Activated CD4-positive, alpha-beta memory T cell treated with anti-CD3 and anti-CD28 coated beads for 36 hours (primary cell): ENCODE data around the gene SEL1L3. TPM values are rescaled to one million over a fixed set of nuclear protein-coding genes. Genes with fewer than 3 reads are reported as not detected.

ENCODE experiments used
- CTCF ChIA-PET: fragments of 350-600 bp; sonication (Branson Sonifier 250); formaldehyde crosslinking; loops from one replicate; lab custom pipeline; 2021; ENCODE audit warnings: antibody characterized with exemption, inconsistent platforms; lab: Charles Lee
- POLR2A ChIA-PET: fragments of 350-600 bp; sonication (Branson Sonifier 250); formaldehyde crosslinking; loops from one replicate; lab custom pipeline; 2021; ENCODE audit warnings: antibody characterized with exemption; lab: Charles Lee
- DNase-seq: peaks from one replicate; pipeline ENCODE4 v3.0.0-alpha.2; 2020
- H3K27ac Mint-ChIP-seq: one replicate; pipeline ENCODE4 v1.8.0; 2021; ENCODE audit warnings: mixed read lengths
- H3K27me3 Mint-ChIP-seq: one replicate; pipeline ENCODE4 v1.8.0; 2021; ENCODE audit warnings: mixed read lengths
- H3K36me3 Mint-ChIP-seq: one replicate; pipeline ENCODE4 v1.8.0; 2021; ENCODE audit warnings: mixed read lengths
- H3K4me1 Mint-ChIP-seq: one replicate; pipeline ENCODE4 v1.8.0; 2021; ENCODE audit warnings: low read depth, mixed read lengths
- H3K4me3 Mint-ChIP-seq: one replicate; pipeline ENCODE4 v1.8.0; 2021; ENCODE audit warnings: mild to moderate bottlenecking, mixed read lengths
- H3K9me3 Mint-ChIP-seq: one replicate; pipeline ENCODE4 v1.8.0; 2021; ENCODE audit warnings: mixed read lengths
- intact Hi-C: fragments of 100-400 bp; cut with micrococcal nuclease; formaldehyde crosslinking; loops from one replicate; pipeline ENCODE4 v1.15.1; 2023
- total RNA-seq, 2 experiments: library from RNA; stranded (reverse); gene quantifications; one replicate each; pipeline ENCODE4 v1.2.3, GENCODE V29; 2021

The SEL1L3 gene
- total RNA-seq, 2 experiments from 2014 or later: 67.1 to 67.7 TPM

DNA sequence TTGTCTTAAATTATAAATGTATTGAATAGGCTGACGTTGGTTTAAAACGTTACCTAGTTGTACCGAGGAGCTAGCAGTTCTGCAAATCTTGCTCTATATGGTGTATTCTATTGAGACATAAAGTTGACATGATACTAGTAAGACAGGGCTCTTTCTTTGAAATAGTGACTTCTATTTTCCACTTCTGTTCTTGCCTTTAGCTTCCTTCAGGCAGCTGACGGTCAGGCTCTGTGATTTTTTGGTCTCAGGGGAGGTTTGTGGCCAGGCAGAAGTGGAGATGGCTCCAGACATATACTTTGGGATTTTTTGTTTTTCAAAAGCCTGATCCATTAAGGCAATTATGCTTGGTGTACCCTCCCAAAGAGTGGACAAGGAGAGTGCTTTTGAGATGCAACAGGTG is 111.9 kb downstream of the SEL1L3 start:
- POLR2A ChIA-PET: no interaction called here
- intact Hi-C loops: no loop called here
- H3K27me3 Mint-ChIP-seq: no peaks in the 10 kb centered on the region
- H3K36me3 Mint-ChIP-seq: peaks cover 33% of the 10 kb centered on the region
- no peaks in the 10 kb centered on the region for H3K9me3 Mint-ChIP-seq
- CTCF ChIA-PET: no interaction called here
- no peak for DNase-seq
- H3K4me3 Mint-ChIP-seq: no peak overlapping the region
- no peak overlapping the region for H3K27ac Mint-ChIP-seq
- no peaks in the 10 kb centered on the region for H3K4me1 Mint-ChIP-seq

GRCh38 chr4:25749150-25749794 is 113.5 kb downstream of the SEL1L3 start:
- intact Hi-C loops: no loop called here
- peaks cover 31% of the 10 kb centered on the region for H3K36me3 Mint-ChIP-seq
- ChIA-PET CTCF (no interaction called here), POLR2A (no interaction called here)
- no peaks in the 10 kb centered on the region for H3K27me3 Mint-ChIP-seq
- H3K4me1 Mint-ChIP-seq: no peaks in the 10 kb centered on the region
- H3K4me3 Mint-ChIP-seq: no peak overlapping the region
- no peak for DNase-seq
- no peak overlapping the region for H3K27ac Mint-ChIP-seq
- H3K9me3 Mint-ChIP-seq: no peaks in the 10 kb centered on the region

GRCh38 chr4:25743971-25744370 is 118.8 kb downstream of the SEL1L3 start:
- intact Hi-C loops: no loop called here
- no peaks in the 10 kb centered on the region for H3K9me3 Mint-ChIP-seq
- H3K4me1 Mint-ChIP-seq: no peaks in the 10 kb centered on the region
- no peaks in the 10 kb centered on the region for H3K27me3 Mint-ChIP-seq
- H3K4me3 Mint-ChIP-seq: no peak overlapping the region
- POLR2A ChIA-PET: no interaction called here
- CTCF ChIA-PET: no interaction called here
- DNase-seq: no peak
- H3K27ac Mint-ChIP-seq: no peak overlapping the region
- H3K36me3 Mint-ChIP-seq: peaks cover 19% of the 10 kb centered on the region

DNA sequence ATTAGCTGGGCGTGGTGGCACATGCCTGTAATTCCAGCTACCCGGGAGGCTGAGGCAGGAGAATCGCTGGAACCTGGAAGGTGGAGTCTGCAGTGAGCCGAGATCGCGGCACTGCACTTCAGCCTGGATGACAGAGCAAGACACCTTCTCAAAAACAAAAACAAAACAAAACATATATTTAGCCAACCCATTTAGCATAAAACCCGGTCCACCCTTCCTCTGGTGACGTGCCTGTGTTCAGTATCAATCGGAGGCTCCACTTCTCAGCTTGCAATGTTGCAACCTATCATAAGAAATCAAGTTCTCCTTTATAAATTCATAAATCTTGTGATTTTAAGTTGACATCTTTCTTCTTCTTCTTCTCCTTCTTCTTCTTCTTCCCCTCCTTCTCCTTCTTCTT is 133.2 kb downstream of the SEL1L3 start:
- no peak for DNase-seq
- Mint-ChIP-seq H3K27me3 (no peaks in the 10 kb centered on the region), H3K9me3 (no peaks in the 10 kb centered on the region), H3K4me3 (no peak overlapping the region), H3K27ac (no peak overlapping the region), H3K36me3 (no peaks in the 10 kb centered on the region), H3K4me1 (no peaks in the 10 kb centered on the region)
- POLR2A ChIA-PET: no interaction called here
- CTCF ChIA-PET: no interaction called here
- intact Hi-C loops: no loop called here

DNA sequence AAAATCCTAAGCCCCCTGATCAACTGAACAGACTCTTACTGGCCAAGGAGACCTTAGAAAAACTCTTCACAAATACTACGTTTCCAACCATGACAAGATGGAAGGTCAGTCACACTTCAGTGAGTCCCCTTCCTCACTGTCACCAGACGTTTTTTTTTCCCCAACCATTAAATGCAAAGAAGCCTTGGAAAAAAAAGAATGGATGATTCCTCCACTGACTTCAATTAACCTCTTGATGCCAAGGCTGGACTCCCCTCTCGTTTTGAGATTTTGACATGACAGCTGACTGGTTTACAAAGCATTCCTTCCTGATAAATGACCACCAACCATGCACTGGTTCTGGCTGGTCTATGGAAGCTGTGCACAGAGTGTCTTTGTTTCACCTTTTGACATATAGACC is 133.9 kb downstream of the SEL1L3 start:
- H3K4me1 Mint-ChIP-seq: no peaks in the 10 kb centered on the region
- H3K36me3 Mint-ChIP-seq: no peaks in the 10 kb centered on the region
- H3K4me3 Mint-ChIP-seq: no peak overlapping the region
- no peaks in the 10 kb centered on the region for H3K27me3 Mint-ChIP-seq
- intact Hi-C loops: no loop called here
- ChIA-PET CTCF (no interaction called here), POLR2A (no interaction called here)
- H3K27ac Mint-ChIP-seq: no peak overlapping the region
- no peak for DNase-seq
- H3K9me3 Mint-ChIP-seq: no peaks in the 10 kb centered on the region

DNA sequence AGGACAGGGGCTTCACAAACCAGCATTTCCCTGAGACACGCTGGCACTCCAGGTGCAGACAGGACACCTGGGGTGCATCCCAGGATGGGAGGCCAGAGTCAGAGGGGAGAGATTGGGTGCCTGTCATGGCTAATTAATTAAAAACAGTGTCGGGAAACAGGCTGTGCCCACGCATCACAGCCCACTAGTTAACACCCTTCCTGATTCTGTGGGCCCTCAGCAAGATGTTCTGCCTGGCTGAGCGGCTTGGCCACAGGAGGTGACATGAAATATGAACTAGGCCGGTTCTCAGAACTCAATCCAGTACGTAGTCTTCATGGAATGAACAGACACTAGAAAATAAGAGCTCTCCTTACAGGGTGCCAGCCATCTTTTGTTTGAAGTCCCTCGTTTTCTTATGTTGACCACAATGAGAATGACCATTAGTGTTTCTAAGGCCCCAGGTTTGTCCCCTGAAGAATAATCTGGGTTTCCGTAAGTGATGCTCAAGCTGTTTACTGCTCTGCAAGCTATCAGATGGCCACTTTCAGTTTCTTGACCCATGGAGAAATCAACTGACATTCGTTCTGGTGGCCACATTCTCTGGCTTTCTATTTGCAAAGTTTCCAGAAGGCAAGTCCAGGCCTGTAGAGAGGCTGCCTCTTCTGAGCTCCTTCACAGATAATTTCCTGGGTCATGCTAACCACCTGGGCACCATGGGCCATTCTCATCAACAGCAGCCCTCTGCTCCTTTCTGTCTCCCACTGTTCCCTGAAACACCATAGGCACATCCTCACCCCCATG is 134.9 kb downstream of the SEL1L3 start:
- intact Hi-C loops: no loop called here
- H3K27me3 Mint-ChIP-seq: no peaks in the 10 kb centered on the region
- H3K27ac Mint-ChIP-seq: no peak overlapping the region
- no peaks in the 10 kb centered on the region for H3K36me3 Mint-ChIP-seq
- no peak overlapping the region for H3K4me3 Mint-ChIP-seq
- H3K9me3 Mint-ChIP-seq: no peaks in the 10 kb centered on the region
- H3K4me1 Mint-ChIP-seq: no peaks in the 10 kb centered on the region
- POLR2A ChIA-PET: no interaction called here
- CTCF ChIA-PET: no interaction called here
- DNase-seq: no peak

GRCh38 chr4:25725870-25726269 is 136.9 kb downstream of the SEL1L3 start:
- intact Hi-C loops: no loop called here
- H3K36me3 Mint-ChIP-seq: no peaks in the 10 kb centered on the region
- H3K27me3 Mint-ChIP-seq: no peaks in the 10 kb centered on the region
- no peaks in the 10 kb centered on the region for H3K9me3 Mint-ChIP-seq
- H3K27ac Mint-ChIP-seq: no peak overlapping the region
- no peaks in the 10 kb centered on the region for H3K4me1 Mint-ChIP-seq
- CTCF ChIA-PET: no interaction called here
- no peak overlapping the region for H3K4me3 Mint-ChIP-seq
- POLR2A ChIA-PET: no interaction called here
- DNase-seq: no peak

GRCh38 chr4:25723409-25723808 is 139.4 kb downstream of the SEL1L3 start:
- Mint-ChIP-seq H3K27me3 (no peaks in the 10 kb centered on the region), H3K4me1 (no peaks in the 10 kb centered on the region), H3K4me3 (no peak overlapping the region), H3K36me3 (no peaks in the 10 kb centered on the region), H3K9me3 (no peaks in the 10 kb centered on the region), H3K27ac (no peak overlapping the region)
- DNase-seq: no peak
- intact Hi-C loops: no loop called here
- ChIA-PET POLR2A (no interaction called here), CTCF (no interaction called here)

DNA sequence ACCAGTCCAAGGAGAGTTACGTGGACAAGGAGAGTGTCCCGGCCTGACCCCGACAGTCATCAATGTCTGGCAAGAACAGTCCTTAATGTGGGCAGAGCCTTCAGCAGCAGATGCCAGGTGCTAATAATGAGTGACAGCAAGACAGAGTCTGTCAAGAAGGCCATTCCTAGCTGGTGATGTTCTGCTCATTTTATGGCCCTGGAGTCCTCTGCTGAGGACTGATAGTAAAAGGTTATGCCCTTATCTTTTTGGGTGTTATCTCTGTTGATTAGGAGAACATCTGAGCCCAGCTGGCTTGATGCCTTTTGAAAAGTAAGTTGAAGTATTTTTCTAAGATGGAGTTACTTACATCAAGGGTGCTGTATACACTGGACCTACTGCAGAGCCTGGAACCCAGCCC is 139.8 kb downstream of the SEL1L3 start:
- CTCF ChIA-PET: no interaction called here
- POLR2A ChIA-PET: no interaction called here
- Mint-ChIP-seq H3K4me1 (no peaks in the 10 kb centered on the region), H3K9me3 (no peaks in the 10 kb centered on the region), H3K36me3 (no peaks in the 10 kb centered on the region), H3K27ac (no peak overlapping the region), H3K4me3 (no peak overlapping the region), H3K27me3 (no peaks in the 10 kb centered on the region)
- intact Hi-C loops: no loop called here
- DNase-seq: no peak

- no peak overlapping the region for H3K4me3 Mint-ChIP-seq
- intact Hi-C loops: no loop called here
- H3K27me3 Mint-ChIP-seq: no peaks in the 10 kb centered on the region
- H3K9me3 Mint-ChIP-seq: peaks cover 2% of the 10 kb centered on the region
- ChIA-PET POLR2A (no interaction called here), CTCF (no interaction called here)
- DNase-seq: no peak
- no peaks in the 10 kb centered on the region for H3K4me1 Mint-ChIP-seq
- H3K36me3 Mint-ChIP-seq: no peaks in the 10 kb centered on the region
- no peak overlapping the region for H3K27ac Mint-ChIP-seq
Measured at GRCh38 chr4:25713812-25714211, 149.0 kb downstream of the SEL1L3 start.

DNA sequence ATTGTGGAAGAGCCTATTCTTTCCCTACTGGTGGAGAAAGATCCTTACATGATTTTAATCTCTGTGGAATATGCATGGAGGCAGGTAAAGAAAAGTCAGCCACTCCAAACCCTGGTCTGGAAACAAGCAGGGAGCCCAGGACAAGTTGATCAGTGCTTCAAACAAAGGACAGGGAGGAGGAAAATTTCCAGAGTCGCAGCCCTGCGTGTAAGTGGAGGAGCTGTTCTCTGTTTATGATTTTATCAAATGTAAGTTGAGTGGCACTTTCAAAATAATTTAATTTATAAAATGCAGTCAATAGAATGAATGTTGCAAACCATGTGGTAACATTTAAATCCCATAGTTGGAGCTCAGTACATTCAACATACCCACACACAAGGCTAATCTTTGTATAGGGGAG is 150.2 kb downstream of the SEL1L3 start:
- POLR2A ChIA-PET: interaction anchor here (0.6 kb wide), 1 partner anchor 176 kb away, joined by 3 read pairs; no protein-coding TSS in a partner anchor
- no peak overlapping the region for H3K4me3 Mint-ChIP-seq
- CTCF ChIA-PET: no interaction called here

DNA sequence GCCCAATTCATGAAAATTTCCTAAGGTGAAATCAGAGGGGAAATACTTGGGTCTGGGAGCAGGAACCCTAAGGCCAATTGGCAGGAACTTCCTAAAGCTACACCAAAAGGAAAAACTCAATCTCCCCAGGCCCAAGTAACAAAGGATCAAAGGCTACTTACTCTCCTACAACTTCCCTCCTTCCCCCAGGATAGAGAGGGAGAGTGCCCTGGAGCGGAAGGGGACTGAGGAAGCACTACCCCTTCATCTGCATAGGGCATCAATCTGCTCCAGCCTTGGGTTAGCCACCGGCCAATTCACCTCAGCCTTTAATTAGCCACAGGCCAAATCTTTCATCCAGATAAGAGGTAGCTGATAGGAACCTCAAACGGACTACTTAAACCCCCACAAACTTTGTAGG is 152.2 kb downstream of the SEL1L3 start:
- H3K27ac Mint-ChIP-seq: no peak overlapping the region
- H3K9me3 Mint-ChIP-seq: peaks cover 2% of the 10 kb centered on the region
- no peaks in the 10 kb centered on the region for H3K27me3 Mint-ChIP-seq
- POLR2A ChIA-PET: no interaction called here
- no peaks in the 10 kb centered on the region for H3K36me3 Mint-ChIP-seq
- CTCF ChIA-PET: no interaction called here
- intact Hi-C loops: no loop called here
- DNase-seq: no peak
- no peak overlapping the region for H3K4me3 Mint-ChIP-seq
- H3K4me1 Mint-ChIP-seq: no peaks in the 10 kb centered on the region

More for the DNA sequence above, 150.2 kb downstream of the SEL1L3 start:
- H3K9me3 Mint-ChIP-seq: peaks cover 2% of the 10 kb centered on the region
- H3K27ac Mint-ChIP-seq: no peak overlapping the region
- intact Hi-C loops: no loop called here
- H3K4me1 Mint-ChIP-seq: no peaks in the 10 kb centered on the region
- no peak for DNase-seq
- H3K27me3 Mint-ChIP-seq: no peaks in the 10 kb centered on the region
- H3K36me3 Mint-ChIP-seq: no peaks in the 10 kb centered on the region

DNA sequence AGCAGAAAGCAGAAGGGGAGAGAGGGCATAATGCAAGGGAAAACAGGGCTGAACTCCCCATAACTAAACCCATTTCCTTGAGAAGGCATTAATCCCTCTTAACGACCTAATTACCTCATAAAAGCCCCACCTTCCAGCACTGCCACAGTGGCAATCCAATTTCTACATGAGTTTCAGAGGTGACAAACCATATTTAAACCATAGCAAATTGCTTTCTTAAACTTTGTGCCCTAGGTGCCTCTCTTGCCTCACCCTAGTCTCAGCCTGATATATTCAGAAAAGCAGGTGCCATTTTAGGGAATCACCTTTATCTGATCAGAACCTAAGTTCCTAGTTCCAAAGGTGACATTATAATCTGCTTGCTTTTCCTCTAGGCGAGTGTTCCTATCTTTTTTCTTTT is 158.3 kb downstream of the SEL1L3 start:
- H3K9me3 Mint-ChIP-seq: peaks cover 2% of the 10 kb centered on the region
- DNase-seq: no peak
- POLR2A ChIA-PET: no interaction called here
- CTCF ChIA-PET: no interaction called here
- H3K27me3 Mint-ChIP-seq: no peaks in the 10 kb centered on the region
- H3K4me3 Mint-ChIP-seq: no peak overlapping the region
- no peak overlapping the region for H3K27ac Mint-ChIP-seq
- no peaks in the 10 kb centered on the region for H3K36me3 Mint-ChIP-seq
- H3K4me1 Mint-ChIP-seq: no peaks in the 10 kb centered on the region
- intact Hi-C loops: no loop called here
